Colonic mucosa (tissue), 4 donors: Measurements from ENCODE around the gene PFKFB2. TPM values are rescaled to one million over a fixed set of nuclear protein-coding genes. Genes with fewer than 3 reads are reported as not detected.

Experiments
- DNase-seq: peaks from one replicate; pipeline ENCODE4 v3.0.0-alpha.2; 2020
- H3K27ac ChIP-seq: fragments of 200-600 bp; one replicate; pipeline ENCODE4 v1.8.0; 2021
- H3K27me3 ChIP-seq: fragments of 200-600 bp; one replicate; pipeline ENCODE4 v1.8.0; 2021
- H3K36me3 ChIP-seq: fragments of 200-600 bp; one replicate; pipeline ENCODE4 v1.8.0; 2021
- H3K4me1 ChIP-seq: fragments of 200-600 bp; one replicate; pipeline ENCODE4 v1.8.0; 2021; ENCODE audit warnings: mild to moderate bottlenecking
- H3K4me3 ChIP-seq: fragments of 200-600 bp; one replicate; pipeline ENCODE4 v1.8.0; 2021
- H3K9ac ChIP-seq, 2 donors: one replicate each; pipeline ENCODE4 v1.7.0; 2013; ENCODE audit warnings: control low read depth in 2 of 2, low read depth in 2 of 2, low read length in 2 of 2
- H3K9me3 ChIP-seq: fragments of 200-600 bp; one replicate; pipeline ENCODE4 v1.8.0; 2021
- CTCF ChIP-seq: fragments of 200-600 bp; IDR thresholded peaks from one replicate; pipeline ENCODE4 v1.8.0; 2022; ENCODE audit warnings: antibody characterized with exemption, mild to moderate bottlenecking
- intact Hi-C: fragments of 100-400 bp; cut with DNase I; formaldehyde crosslinking; loops from one replicate; pipeline ENCODE4 v1.14.1; 2022
- total RNA-seq, 2 donors: library from RNA; stranded (reverse); fragmentation: NEBNext Ultra II Directional in 1 of 2; extraction: Animal tissue kit (Norgen Biotek cat#: 25700) in 1 of 2; gene quantifications; one replicate each; pipeline ENCODE4 v1.2.1, GENCODE V29; 2021
- donor health status: healthy.
- donor health status: DM: no; HTN: no; CAD: no.
- donor health status: DM: no; HTN: no; CAD: no.

The PFKFB2 gene
- total RNA-seq, 2 donors from 2014 or later: 52.1 to 88.5 TPM

GRCh38 chr1:207112616-207113296 lies 59.7 kb downstream of the PFKFB2 start:
- H3K9ac ChIP-seq: no peak overlapping the region
- DNase-seq: no peak
- H3K27me3 ChIP-seq: no peaks in the 10 kb centered on the region
- H3K27ac ChIP-seq: no peak overlapping the region
- H3K4me1 ChIP-seq: no peaks in the 10 kb centered on the region
- intact Hi-C loops: no loop called here
- no peaks in the 10 kb centered on the region for H3K36me3 ChIP-seq
- no peak overlapping the region for H3K4me3 ChIP-seq
- TF ChIP-seq CTCF: no peak
- H3K9me3 ChIP-seq: no peaks in the 10 kb centered on the region

- DNase-seq: no peak
- Histone ChIP-seq H3K9me3 (no peaks in the 10 kb centered on the region), H3K4me1 (no peaks in the 10 kb centered on the region), H3K4me3 (no peak overlapping the region), H3K36me3 (no peaks in the 10 kb centered on the region), H3K9ac (no peak overlapping the region), H3K27ac (no peak overlapping the region), H3K27me3 (no peaks in the 10 kb centered on the region)
- no peak for TF ChIP-seq CTCF
- intact Hi-C loops: no loop called here
Measured at GRCh38 chr1:207115269-207115668, 62.2 kb downstream of the PFKFB2 start.

DNA sequence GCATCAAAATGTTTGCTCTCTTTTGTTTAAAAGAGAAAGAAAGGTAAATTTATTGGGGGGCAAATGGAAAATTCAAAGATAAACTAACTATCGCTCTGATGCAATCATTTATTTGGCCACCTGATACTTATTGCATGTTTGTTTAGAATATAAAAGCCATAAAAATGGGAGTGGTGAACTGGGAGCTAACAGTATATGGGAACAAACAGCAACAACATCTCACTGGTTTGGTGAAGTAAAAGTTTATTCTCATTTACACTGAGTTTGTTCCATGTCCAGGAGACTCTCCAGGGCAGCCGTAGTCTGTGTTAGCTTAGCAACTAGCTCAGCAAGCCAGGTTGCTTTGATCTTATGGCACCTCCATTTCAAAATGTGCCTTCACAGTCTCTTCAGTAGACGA lies 71.3 kb downstream of the PFKFB2 start:
- no peak for TF ChIP-seq CTCF
- no peaks in the 10 kb centered on the region for H3K36me3 ChIP-seq
- no peaks in the 10 kb centered on the region for H3K9me3 ChIP-seq
- no peaks in the 10 kb centered on the region for H3K27me3 ChIP-seq
- intact Hi-C loops: no loop called here
- no peak overlapping the region for H3K9ac ChIP-seq
- no peaks in the 10 kb centered on the region for H3K4me1 ChIP-seq
- no peak for DNase-seq
- no peak overlapping the region for H3K4me3 ChIP-seq
- peak overlapping the region; percentile 2 for H3K27ac ChIP-seq

GRCh38 chr1:207128336-207128921 lies 75.4 kb downstream of the PFKFB2 start:
- Histone ChIP-seq H3K27ac (no peak overlapping the region), H3K27me3 (no peaks in the 10 kb centered on the region), H3K9ac (no peak overlapping the region), H3K36me3 (no peaks in the 10 kb centered on the region), H3K4me1 (no peaks in the 10 kb centered on the region), H3K9me3 (no peaks in the 10 kb centered on the region), H3K4me3 (no peak overlapping the region)
- DNase-seq: no peak
- intact Hi-C loops: no loop called here
- no peak for TF ChIP-seq CTCF

- TF ChIP-seq CTCF: no peak
- intact Hi-C loops: no loop called here
- no peak overlapping the region for H3K9ac ChIP-seq
Measured at GRCh38 chr1:207129053-207129452, 76.0 kb downstream of the PFKFB2 start.

More at GRCh38 chr1:207129053-207129452, 76.0 kb downstream of the PFKFB2 start:
- no peaks in the 10 kb centered on the region for H3K9me3 ChIP-seq
- no peak for DNase-seq
- no peaks in the 10 kb centered on the region for H3K4me1 ChIP-seq
- no peak overlapping the region for H3K27ac ChIP-seq
- H3K27me3 ChIP-seq: no peaks in the 10 kb centered on the region
- no peaks in the 10 kb centered on the region for H3K36me3 ChIP-seq
- no peak overlapping the region for H3K4me3 ChIP-seq

Other genes with a start within 250 kb of the PFKFB2 start
- gene IL20, start 187.7 kb upstream of the PFKFB2 start, total RNA-seq: not detected
- gene IL24, start 155.8 kb upstream of the PFKFB2 start, total RNA-seq: not detected
- gene FCMR, start 131.3 kb upstream of the PFKFB2 start, total RNA-seq: 1 to 10 TPM; 2.3 to 2.7 TPM
- over 10,000 TPM in 1 of 2 donors, 1,000 to 10,000 TPM in 1; 7,504 to 12,164 TPM for gene PIGR, start 106.8 kb upstream of the PFKFB2 start, total RNA-seq
- gene FCAMR, start 82.8 kb upstream of the PFKFB2 start, total RNA-seq: 1 to 10 TPM in 1 of 2 donors, under 1 TPM in 1; 0.56 to 4.5 TPM
- gene C1orf116, start 20.5 kb upstream of the PFKFB2 start, total RNA-seq: 10 to 100 TPM; 12.0 to 25.5 TPM
- gene YOD1, start 2.1 kb upstream of the PFKFB2 start, total RNA-seq: 1 to 10 TPM; 5.7 to 8.0 TPM
- gene C4BPB, start 35.6 kb downstream of the PFKFB2 start, total RNA-seq: 1 to 10 TPM; 5.0 to 9.6 TPM
- gene C4BPA, start 51.0 kb downstream of the PFKFB2 start, total RNA-seq: 1 to 10 TPM; 1.9 to 2.3 TPM